ENCODE measurements around the gene KLF3.

KLF3 gene

DNA sequence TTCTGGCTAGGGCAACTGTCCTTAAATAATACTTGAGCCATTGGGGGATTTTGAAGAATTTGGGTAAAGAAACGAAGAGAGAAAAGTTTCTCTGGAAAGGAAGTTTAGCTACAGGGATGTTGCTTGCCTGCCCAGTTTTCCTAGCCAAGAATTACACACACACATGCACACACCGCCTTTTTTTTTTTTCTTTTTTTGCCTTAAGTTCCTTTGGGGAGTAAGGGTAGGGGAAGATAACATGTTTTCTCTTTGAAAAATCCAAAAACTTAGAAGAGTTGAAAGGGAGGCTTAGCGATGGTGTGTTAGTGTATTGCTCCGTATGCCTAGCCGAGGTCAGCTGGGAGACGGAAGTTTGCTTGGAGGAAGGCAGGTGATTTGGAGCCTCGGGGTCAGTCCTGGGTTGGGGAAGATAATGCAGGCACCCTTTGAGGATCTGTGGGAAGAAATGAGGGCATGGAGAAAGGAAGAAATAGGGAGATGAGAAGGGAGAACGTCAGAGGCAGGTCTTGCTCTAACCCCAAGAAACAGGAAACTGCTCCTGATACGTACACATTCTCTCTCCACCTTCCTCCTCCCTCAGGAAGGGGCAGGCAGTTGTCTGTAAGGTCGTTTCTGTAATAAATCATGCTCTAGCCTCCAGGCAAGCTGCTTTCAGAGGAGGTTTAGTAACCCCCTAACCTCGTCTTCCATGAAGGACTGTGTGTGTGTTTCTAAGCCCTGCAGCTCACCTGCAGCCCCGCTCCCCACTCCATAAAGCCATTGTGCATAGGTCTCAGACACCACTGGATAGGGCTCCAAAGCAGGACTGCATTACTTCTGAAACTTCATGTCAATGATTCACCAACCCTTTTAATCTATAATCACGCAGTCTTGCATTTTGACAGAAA, 10.5 kb downstream of the KLF3 start:
- DNase-seq (ENCODE audit: low spot score), result no peak

DNA sequence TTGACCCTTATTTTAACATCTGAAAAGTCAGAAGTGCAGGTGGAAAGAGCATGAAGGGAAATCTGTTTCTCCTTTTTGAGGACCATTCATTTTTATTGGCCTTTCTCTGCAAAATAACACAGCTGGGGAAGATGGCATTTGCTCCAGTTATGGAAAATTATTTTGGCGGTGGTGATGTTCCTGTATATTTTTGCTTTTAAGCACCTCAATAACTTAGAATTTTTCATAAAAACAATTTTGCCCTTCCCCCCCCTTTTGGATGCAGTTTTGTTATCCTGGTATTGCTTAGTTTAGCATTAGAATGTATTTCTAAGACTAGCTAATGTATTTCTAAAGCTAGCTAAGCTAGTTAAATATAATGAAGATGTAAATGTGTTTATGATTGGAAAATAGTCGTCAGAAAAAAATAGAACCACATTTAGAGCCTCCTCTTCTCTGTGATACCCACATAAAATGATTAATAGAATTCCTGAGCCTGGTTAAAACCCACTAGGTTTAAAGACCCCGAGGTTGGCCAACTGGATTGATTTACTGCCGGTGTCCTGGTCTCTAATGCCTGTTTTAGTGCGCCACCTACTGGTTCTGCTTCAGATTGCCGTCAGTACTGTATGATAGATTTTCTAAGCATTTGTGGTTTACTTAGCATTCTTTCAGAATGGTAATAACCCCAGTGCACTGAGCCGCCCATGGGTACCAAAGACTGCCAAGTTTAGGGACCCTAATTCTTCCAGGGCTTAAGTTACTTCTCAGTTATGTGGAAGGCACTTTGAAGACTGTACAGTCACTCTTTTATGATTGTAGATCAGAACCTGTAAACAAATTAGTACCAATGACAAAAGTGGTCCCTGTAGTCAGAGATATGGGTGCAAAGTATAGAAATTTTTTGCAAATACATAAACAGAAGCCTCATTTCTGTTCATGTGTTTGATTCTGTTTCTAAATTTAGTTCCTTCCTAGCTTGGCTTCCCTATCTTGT, 11.4 kb downstream of the KLF3 start:
- peak; percentile 76 for DNase-seq (ENCODE audit: low spot score)

DNA sequence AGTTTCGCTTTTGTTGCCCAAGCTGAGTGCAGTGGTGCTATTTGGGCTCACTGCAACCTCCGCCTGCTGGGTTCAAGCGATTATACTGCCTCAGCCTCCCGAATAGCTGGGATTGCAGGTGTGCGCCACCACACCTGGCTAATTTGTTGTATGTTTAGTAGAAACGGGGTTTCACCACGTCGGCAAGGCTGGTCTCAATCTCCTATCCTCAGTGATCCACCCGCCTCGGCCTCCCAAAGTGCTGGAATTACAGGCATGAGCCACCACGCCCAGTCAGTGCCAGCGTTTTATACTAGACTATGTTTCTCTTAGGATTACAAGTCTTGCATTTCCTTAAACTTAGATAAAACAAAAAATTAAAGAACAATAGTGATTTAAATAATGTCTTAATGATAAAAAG, 13.0 kb downstream of the KLF3 start:
- DNase-seq (ENCODE audit: low spot score), result no peak

DNA sequence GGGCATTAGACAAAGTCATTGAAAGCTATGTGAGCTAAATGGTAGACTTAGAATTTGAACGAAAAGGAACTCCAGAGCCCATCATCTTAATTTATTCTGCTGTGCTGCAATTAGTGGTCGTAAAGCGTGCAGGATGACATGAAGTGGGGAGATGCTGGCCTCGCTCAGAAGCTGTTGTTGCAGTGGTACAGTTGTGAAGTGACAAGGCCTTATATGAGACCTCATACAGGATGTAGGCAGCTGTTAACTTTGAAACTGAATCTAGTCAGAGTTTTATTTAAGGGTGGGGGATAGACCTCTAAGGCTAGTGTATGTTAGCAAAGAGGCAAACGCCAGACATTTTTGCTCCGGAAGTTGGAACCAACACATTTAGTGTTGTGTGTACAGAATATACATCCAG, 13.4 kb downstream of the KLF3 start:
- no peak for DNase-seq (ENCODE audit: low spot score)

DNA sequence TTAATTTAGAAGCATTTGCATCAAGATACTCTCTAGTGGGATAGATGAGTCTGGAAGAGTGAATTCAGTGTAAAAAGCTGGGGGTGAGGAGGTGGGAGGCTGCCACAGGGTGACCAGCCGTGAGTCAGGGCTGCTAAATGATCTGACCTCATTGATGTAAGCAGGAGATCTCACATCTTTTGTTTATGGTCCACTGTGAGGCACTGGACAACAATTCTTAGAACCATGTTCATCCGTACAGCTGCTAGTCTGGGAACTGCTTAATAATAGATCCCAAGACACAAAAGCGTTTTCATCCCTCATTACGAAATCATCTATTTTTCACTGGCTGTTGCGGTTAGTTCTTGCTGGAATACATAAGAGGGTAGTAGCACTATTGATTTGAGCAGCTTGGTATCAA, 14.1 kb downstream of the KLF3 start:
- peak; percentile 26 for DNase-seq (ENCODE audit: low spot score)

DNA sequence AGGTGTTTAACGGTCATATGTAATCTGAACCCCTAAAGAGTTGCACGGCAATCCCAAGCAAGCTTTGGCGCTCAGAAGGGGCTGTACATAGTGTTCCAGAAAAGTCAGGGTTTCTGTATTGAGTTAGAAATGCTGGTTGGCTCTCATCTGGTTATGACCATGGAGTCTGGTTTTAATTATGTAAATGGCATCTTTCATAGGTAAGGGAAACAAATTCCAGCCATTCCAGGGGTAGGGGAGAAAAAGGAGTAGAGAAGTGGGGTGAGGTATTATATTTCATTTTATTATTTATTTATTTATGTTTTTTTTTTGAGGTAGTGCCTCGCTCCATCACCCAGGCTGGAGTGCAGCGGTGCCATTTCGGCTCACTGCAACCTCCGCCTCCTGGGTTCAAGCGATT, 15.9 kb downstream of the KLF3 start:
- no peak for DNase-seq (ENCODE audit: low spot score)

DNA sequence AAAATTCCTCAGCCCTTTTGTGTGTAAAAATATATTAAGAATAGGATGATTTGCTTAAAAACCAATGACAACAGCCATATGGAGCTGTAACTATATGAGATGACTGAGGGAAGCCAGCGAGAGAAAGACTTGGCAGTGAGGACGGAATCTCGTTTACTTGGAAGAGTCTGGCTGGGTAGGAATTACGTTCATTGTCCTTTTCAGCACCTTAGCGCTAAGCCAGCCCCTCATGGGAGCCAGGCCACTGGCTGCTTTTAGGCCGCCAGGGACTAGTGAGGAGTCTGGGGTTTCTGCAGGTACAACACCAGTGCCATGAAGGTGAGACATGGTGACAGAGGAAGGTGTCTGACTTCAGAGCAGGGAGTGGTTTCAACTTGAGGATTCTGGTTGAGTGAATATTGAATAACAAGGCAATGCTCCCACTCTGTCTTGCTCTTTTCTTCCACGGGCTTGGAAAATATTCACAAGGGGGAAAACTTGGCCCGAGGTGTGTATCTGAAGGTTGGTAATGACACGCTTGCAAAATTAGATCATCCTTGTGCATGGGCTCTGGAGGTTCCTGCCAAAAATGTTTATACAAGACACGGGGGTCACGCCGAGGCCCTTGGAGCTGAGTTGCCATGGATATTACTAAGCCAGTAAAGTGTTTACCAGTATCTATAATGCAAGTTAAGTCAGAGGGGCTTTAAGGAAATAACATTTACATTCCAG, 17.4 kb downstream of the KLF3 start:
- no peak for DNase-seq (ENCODE audit: low spot score)

DNA sequence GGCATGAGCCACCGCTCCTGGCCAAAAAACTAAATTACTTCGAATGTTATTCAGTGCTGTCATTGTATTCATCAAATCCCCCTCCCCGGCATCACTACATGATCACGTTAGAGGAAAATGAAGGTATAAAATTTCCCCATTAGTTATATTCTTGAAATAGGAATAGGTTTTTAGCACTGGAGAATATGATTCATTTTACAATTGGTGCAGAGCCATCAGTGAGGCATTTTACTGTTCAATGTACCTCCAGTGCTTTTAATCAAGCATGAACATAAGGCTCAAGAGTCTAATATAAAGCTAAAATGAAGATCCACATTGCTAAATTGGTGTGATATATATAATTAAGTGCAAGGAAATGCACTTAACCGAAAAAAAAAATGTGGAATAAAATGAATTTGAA, 18.3 kb downstream of the KLF3 start:
- DNase-seq (ENCODE audit: low spot score), result no peak

DNA sequence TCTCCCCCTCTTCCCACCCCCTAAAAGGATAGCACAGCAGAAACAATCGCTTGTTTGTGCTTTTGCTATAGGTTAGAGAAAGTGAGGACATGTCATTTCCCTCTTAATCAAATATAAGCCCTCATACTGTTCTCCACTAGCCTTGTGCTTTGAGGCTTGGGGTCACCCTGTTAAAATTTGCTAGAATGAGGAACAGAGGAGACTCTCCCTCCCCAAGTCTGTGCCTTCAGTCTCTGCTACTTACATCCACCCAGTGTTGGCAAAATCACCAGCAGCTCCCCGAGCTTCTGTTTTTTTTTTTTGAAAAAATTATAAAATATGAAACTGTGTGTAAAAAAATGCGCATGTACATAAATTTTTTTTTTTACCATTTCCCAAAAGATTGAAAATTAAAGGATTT, 19.3 kb downstream of the KLF3 start:
- no peak for DNase-seq (ENCODE audit: low spot score)

DNA sequence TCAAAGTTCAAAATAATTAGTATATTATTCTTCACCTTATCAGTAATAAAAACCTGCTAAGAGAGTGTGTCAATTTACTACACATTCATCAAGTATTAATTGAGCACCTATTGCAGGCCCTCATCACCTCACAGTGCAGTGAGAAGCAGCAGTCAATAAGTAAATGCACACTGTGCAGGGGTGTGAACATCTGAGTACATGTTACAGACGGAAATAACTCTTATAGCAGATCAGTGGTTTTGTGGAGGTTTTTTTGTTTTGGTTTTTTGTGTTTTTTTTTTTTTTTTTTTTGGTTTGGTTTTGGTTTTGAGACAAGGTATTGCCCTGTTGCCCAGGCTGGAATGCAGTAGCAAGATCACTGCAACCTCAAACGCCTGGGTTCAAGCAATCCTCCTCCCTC, 20.3 kb downstream of the KLF3 start:
- DNase-seq (ENCODE audit: low spot score), result no peak

DNA sequence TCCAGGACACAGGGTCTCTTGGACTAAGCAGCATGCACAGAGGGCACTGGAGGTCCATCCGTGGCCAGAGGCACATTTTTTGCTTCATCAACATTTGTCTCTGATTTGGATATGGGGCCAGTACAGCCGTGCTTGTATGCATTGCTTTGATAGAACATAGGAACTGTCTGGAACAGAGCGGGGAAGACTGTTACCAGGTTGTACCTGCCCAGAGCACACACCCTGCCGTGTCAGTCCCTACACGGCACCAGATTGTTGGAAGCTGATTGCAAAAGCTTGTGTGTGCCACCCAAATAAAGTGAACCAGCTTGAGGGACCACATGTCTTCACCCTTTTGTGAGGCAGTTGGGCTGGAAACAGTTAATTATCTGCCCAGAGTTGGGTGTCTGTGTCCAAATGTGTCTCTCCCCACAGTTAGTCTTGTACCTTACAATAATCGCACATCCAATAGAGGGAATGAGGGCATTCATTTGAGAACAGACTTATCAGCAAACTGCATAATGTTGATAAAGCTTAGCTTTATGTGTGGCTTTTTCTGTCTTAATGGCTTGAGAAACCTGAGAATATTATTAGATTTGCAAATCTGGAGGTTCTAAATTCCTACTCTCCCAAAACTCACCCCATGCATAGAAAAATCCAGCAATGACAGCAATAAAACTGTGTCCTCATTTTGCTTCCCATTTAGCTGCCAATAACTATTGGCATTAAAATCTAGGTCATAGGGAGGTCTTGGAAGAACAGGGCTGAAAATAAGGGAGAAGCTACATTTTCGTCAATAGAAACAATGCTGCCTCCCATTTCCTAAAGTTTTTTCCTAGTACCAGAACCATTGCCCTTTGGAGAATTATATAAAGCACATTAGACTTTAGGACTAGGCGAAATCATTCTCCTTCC, 21.2 kb downstream of the KLF3 start:
- DNase-seq (ENCODE audit: low spot score), result no peak

DNA sequence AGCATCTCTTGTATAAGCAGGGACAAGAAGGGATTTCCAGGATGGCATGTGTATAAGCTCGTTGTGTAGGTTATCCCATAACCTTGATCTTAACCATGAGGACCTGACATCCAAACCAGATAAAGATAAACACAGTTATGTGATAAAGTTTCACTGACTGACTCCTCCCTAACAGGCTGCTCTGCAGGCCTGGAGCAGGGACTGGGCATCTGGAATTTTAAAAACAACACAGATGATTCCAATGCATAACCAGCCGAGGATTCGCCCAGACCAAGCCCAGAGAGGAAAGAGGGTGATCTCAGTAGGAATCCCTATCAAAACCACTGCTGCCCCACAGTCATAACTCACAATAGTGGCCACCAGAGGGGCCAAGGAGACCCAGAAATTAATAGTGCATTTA, 22.7 kb downstream of the KLF3 start:
- no peak for DNase-seq (ENCODE audit: low spot score)

DNA sequence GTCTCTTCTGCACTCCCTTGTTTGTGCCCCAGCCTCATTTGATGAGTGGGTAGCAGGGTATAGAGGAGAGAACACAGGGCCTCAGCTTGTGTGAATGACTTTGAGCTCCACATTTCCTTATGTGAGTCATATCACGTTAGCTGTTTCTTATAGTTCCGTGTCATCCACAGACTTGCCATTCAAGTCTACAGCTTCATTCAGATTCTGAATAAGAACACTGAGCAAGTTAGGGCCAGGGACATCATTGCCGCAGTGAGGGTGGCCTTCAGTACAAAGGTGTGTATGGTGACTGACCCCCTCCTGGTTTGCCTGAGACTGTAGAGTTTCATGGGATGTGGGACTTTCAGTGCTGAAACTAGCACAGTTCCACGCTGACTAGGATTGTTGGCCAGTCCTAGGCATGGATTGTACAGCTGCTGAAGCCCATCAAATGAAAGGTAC, 23.6 kb downstream of the KLF3 start:
- DNase-seq (ENCODE audit: low spot score), result no peak

DNA sequence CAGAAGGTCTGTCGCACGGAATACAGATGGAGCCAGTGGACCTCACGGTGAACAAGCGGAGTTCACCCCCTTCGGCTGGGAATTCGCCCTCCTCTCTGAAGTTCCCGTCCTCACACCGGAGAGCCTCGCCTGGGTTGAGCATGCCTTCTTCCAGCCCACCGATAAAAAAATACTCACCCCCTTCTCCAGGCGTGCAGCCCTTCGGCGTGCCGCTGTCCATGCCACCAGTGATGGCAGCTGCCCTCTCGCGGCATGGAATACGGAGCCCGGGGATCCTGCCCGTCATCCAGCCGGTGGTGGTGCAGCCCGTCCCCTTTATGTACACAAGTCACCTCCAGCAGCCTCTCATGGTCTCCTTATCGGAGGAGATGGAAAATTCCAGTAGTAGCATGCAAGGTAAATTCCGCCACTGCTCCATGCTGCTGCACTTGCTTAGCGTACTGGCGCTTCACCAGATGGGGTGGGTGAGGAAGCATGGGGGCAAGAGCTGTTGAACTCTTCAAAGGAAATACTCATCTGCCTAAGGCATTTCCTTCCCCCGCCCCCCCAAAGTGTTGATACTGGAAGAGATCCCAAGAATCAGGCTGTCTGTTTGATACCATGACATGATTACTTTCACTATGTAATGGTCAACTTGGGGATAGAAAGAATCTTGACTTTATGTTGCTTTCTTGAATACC, 24.8 kb downstream of the KLF3 start:
- no peak for DNase-seq (ENCODE audit: low spot score)

DNA sequence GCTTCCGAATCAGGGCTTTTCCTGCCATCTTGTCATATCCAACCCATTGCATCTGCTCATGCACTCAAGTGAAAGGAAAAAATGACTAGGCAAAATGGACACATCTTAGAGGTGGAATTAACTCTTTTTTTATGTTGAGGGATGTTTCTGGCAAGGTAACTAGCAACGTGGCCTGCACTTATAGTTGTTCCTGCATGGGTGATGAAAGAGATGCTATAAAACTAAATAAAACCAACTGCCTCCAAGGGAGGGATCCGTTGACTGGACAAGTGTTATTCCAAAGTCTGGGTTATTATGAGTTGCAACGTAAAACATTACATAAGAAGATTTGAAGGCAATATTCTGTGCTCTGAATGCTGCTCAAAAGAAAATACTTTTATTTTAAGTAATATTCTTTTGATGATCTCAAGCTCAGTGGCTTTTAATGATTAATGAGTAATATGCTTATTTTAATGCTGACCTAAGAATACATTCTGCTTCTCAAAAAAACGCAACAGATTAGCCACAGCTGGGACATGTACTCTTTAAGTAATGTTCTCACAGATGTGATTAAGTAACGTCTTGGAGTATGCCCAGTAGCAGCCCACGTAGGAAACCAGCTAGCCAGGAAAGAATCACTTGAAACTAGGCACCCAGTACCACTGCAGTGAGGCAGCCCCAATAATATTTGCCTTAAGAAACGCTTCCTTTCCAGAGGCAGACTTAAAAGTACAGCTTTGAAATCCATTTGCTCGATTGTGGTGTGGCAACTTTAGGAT, 27.4 kb downstream of the KLF3 start:
- no peak for DNase-seq (ENCODE audit: low spot score)

DNA sequence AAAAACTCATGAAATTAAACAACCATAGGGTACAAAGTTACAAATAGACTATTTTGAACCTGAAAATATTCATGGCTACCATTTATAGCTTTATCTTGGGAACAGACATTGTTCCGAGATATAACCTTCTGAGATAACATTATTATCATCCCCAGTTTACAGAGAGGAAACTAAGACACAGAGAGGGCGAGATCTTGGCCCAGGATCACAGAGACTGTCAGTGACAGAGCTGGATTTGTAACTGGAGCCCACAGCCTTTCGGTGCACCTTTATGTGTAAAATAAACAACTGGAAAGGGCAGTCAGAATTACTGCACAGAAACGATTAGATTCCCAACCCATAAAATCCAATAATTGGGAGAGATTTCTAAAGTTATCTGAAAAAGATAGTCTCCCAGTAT, 28.4 kb downstream of the KLF3 start:
- no peak for DNase-seq (ENCODE audit: low spot score)

DNA sequence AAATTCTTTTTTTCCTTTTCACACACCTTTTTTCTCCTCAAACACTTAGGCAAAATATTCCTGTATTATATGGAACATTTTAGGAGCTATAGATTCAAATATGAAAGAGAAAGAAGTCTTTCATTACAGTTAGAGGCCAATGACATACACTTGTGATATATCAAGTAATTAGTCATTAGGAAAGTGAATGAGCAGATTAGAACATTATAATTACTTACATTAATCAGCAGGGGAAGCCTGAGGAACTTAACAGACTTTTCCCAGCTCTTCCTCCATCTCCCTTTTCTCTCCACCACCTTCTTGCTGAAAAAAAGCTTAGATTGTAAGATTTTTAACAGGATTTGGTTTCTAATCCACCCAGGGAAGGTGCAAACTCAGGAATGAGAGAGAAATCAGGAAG, 29.6 kb downstream of the KLF3 start:
- no peak for DNase-seq (ENCODE audit: low spot score)

DNA sequence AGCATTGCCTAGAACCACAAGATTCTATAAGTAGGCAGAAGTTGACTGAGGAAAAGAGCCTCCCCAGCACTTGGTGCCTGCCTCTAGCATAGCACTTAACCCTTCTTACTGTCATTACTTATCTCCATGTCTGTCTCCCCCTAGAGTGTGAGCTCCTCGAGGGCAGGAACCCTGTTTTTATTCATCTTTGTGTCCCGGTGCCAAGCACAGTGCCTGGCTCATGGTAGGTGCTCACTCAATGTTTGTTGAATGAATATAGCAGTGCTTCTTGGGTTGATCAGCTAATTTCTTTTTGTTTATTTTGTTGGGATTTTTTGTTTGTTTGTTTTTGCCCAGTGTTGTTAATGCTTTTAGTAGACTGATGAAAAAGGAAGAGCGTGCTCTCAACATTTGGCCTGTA, 30.3 kb downstream of the KLF3 start:
- DNase-seq (ENCODE audit: low spot score), result no peak

DNA sequence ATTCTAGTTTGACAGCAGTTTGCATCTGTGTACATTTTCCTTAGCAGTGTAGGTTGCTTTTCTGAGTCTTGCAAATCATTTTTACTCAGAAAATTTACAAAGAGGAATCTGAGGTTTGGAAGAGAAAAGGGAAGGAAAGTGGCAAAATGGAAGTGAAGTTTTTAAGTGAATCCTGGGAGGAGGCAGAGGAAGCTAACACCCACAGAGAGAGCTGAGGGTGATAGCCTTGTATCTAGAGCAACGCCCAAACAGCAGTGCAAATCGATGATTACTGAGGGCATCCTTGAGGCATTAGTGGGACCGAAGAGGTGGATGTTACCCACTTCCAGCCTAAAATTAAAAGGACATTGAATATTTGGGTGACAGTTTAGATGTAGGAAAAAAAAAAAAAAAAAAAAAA, 31.8 kb downstream of the KLF3 start:
- no peak for DNase-seq (ENCODE audit: low spot score)

DNA sequence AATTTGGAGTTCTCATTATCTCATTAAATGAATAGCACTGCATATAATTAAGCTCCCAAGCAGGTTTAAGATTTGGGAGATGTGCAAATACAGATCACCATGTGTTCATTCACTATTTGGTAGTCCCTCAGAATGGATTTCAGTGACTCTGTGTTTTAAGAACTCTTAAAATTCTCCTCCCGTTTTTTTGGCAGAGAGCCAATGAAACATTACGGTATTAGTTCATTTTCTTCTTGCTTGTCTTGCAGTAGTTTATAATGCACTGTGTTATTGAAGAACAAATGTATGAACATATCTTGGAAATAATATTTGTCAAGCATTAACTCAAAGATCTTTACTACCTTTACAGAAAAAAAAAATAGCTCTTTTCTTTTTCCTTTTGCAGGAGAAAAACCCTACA, 32.7 kb downstream of the KLF3 start:
- DNase-seq (ENCODE audit: low spot score), result no peak

All from RKO (cell line).